GM19099 (cell line): ENCODE measurements around the gene NLRP13.

Source experiments
- POLR2A ChIP-seq: IDR thresholded peaks from 3 replicates; pipeline ENCODE4 v1.6.1; 2011; ENCODE audit warnings: low read depth; ENCODE audit not compliant: insufficient read length; ENCODE audit errors: extremely low read depth

Gene NLRP13

GRCh38 chr19:55931936-55932386, at the start of gene NLRP13:
TSS of gene NLRP13 (minus strand) at chr19:55932336. CDS start at chr19:55932311, 25 bp downstream.
- no peak for TF ChIP-seq POLR2A

GRCh38 chr19:55980415-55980814, 48.3 kb upstream of the NLRP13 start:
- no peak for TF ChIP-seq POLR2A

GRCh38 chr19:55973982-55974381, 41.8 kb upstream of the NLRP13 start:
- TF ChIP-seq POLR2A = no peak

GRCh38 chr19:55962186-55962585, 30.1 kb upstream of the NLRP13 start:
- TF ChIP-seq POLR2A = no peak

- TF ChIP-seq POLR2A = no peak
Observed at GRCh38 chr19:55959996-55960675, 28.0 kb upstream of the NLRP13 start.

GRCh38 chr19:55958356-55958755, 26.2 kb upstream of the NLRP13 start:
- TF ChIP-seq POLR2A = no peak

- no peak for TF ChIP-seq POLR2A
Observed at GRCh38 chr19:55956431-55956830, 24.3 kb upstream of the NLRP13 start.

GRCh38 chr19:55947532-55947931, 15.4 kb upstream of the NLRP13 start, which contains the start of gene NLRP8:
TSS of gene NLRP8 (plus strand) at chr19:55947832.
- no peak for TF ChIP-seq POLR2A

- no peak for TF ChIP-seq POLR2A
Observed at GRCh38 chr19:55940306-55940705, 8.2 kb upstream of the NLRP13 start.

- TF ChIP-seq POLR2A = no peak
Observed at GRCh38 chr19:55939206-55939605, 7.1 kb upstream of the NLRP13 start.

GRCh38 chr19:55935206-55935605, 3.1 kb upstream of the NLRP13 start:
- TF ChIP-seq POLR2A = no peak

GRCh38 chr19:55930996-55931515, 1.1 kb downstream of the NLRP13 start:
- TF ChIP-seq POLR2A = no peak

GRCh38 chr19:55927991-55928390, 4.1 kb downstream of the NLRP13 start:
- TF ChIP-seq POLR2A = no peak

GRCh38 chr19:55923556-55923955, 8.6 kb downstream of the NLRP13 start:
- TF ChIP-seq POLR2A = no peak

GRCh38 chr19:55913643-55914268, 18.4 kb downstream of the NLRP13 start:
- TF ChIP-seq POLR2A = no peak

GRCh38 chr19:55912916-55913315, 19.2 kb downstream of the NLRP13 start:
- TF ChIP-seq POLR2A = no peak
